HG02798 (cell line): ENCODE results near the gene TRIP4.
"Not testable (repeated sequence)": the region's sequence is repeated elsewhere in the genome, so short reads cannot be mapped to it uniquely, and the experiment has no call there.

ENCODE experiments used
- ATAC-seq: cut with Tn5 transposase; IDR thresholded peaks from one replicate; pipeline ENCODE4 v1.9.1; 2021; ENCODE audit warnings: mild to moderate bottlenecking; ENCODE audit not compliant: unreplicated experiment, poor library complexity

Gene TRIP4

DNA sequence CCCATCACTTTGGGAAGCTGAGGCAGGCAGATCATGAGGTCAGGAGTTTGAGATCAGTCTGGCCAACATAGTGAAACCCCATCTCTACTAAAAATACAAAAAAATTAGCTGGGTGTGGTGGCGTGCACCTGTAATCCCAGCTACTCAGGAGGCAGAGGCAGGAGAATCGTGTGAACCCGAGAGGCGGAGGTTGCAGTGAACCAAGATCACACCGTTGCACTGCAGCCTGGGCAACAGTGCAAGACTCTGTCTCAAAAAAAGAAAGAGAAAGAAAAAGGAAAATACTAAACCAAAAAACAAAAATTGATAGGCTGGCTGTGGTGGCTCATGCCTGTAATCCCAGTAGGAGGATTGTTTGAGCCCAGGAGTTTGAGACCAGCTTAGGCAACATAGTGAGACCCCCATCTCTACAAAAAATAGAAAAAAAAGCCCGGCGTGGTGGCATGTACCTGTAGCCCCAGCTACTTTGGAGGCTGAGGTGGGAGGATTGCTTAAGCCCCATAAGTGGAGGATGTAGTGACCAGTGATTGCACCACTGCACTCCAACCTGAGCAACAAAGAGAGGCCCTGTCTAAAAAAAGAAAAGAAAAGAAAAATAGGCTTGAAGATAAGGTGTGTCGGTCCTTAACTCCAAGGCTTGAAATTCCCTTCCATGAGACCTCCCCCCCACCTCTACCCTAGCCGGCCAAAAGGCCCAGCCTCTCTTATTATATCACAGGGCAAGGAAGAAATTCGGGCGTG lies 7.3 kb upstream of the TRIP4 start:
- not testable (repeated sequence) for ATAC-seq

GRCh38 chr15:64381000-64381751 lies 6.5 kb upstream of the TRIP4 start, which contains the start of gene PCLAF:
TSS of gene PCLAF (minus strand) at chr15:64381441. CDS start at chr15:64381371, 70 bp downstream.
- ATAC-seq = peak; percentile 99

- no peak for ATAC-seq
Observed at GRCh38 chr15:64383760-64384159, 3.9 kb upstream of the TRIP4 start.

GRCh38 chr15:64386291-64386690 lies 1.3 kb upstream of the TRIP4 start:
- no peak for ATAC-seq

- ATAC-seq = no peak
Observed at GRCh38 chr15:64389036-64389435, 1.4 kb downstream of the TRIP4 start.

DNA sequence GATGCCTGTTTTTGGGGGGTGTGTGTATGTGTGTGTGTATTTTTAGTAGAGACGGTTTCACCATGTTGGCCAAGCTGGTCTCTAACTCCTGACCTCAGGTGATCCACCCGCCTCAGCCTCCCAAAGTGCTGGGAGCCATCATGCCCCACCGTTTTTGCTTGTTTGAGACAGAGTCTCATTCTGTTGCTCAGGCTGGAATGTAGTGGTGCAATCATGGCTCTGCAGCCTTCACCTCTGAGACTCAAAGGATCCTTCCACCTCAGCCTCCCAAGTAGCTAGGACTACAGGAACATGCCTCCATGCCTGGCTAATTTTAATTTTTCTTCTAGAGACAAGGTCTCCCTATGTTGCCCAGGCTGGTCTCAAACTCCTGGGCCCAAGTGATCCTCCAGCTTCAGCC lies 4.8 kb downstream of the TRIP4 start:
- not testable (repeated sequence) for ATAC-seq

DNA sequence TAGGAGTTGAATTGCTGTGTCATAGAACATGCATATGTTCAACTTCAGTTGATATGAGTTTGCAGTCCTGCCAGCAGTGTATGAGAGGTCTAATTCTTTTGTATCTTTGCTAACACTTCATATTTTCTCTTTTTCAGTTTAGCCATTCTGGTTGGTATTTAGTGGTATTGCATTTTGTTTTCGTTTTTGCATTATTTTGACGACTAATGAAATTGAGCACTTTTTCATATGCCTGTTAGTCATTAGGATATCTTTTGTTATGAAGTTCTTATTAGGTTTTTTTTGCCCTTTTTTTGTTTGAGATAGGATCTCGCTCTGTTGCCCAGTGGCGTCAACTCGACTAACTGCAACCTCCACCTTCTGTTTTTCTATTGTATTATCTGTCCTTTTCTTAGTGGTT lies 9.2 kb downstream of the TRIP4 start:
- no peak for ATAC-seq

DNA sequence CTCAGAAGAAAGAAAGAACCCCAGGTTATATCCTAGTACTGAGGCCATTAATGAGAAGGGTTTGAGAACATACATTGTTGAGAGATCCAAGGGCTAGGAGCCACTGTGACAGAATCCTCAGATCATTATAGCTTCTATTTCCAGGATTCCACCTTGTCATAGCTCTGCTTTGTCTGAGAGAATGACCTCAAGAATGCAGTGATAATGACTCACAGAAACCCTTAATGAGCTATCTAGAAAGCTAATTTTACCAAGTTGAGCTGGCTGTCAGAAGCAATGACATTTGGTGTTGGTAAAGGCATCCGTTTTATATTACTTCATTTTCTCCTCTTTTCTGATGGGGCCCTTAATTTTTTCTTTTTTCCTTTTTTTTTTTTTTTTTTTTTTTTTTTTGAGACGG lies 10.9 kb downstream of the TRIP4 start:
- ATAC-seq = no peak

- ATAC-seq = no peak
Observed at GRCh38 chr15:64400583-64400982, 12.9 kb downstream of the TRIP4 start.

DNA sequence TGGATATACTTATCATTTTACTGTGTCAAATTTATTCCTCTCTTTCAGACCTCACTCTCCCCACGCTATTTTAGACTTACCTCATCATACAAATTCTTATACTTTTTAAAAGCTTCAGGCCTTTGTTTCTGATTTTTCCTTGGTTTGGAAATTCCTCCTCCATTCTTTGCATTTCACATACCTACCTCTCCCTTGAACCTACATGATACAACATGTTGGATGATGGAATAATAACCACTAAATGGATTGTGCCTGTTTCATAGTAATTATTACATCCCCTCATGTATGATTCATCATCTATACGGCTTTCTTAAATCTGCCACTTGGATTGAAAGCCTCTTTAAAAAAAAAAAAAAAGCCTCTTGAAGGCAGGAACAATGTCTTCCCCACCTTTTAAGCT lies 24.6 kb downstream of the TRIP4 start:
- no peak for ATAC-seq

- ATAC-seq = no peak
Observed at GRCh38 chr15:64422697-64423096, 35.1 kb downstream of the TRIP4 start.

- ATAC-seq = no peak
Observed at GRCh38 chr15:64423970-64424369, 36.3 kb downstream of the TRIP4 start.

GRCh38 chr15:64425221-64425620 lies 37.6 kb downstream of the TRIP4 start:
- ATAC-seq = no peak

DNA sequence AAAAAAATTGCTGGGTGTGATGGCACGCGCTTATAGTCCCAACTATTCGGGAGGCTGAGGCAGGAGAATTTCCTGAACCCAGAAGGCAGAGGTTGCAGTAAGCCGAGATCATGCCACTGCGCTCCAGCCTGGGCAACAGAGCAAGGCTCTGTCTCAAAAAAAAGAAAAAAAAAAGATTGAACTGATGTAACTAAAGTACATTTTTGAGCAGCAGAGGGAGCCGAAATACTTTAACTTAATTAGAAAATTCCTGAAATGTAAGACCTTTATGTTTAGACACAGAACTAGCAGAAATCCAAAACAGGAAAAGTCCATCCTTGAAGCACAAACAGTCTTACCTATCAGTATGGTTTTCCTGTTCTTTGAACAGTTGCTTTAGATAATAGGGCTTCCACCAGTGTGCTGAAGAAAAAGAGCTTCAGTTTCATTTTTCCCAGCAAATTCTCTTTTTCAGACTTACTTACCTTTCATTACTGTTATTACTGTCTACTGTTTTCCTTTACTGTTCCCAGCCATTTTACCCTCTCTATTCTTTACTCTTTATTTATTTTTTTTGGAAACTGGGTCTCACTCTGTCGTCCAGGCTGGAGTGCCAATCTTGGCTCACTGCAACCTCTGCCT lies 39.3 kb downstream of the TRIP4 start:
- ATAC-seq = no peak

- no peak for ATAC-seq
Observed at GRCh38 chr15:64429448-64429847, 41.8 kb downstream of the TRIP4 start.

GRCh38 chr15:64430000-64430735 lies 42.5 kb downstream of the TRIP4 start:
- ATAC-seq = no peak

DNA sequence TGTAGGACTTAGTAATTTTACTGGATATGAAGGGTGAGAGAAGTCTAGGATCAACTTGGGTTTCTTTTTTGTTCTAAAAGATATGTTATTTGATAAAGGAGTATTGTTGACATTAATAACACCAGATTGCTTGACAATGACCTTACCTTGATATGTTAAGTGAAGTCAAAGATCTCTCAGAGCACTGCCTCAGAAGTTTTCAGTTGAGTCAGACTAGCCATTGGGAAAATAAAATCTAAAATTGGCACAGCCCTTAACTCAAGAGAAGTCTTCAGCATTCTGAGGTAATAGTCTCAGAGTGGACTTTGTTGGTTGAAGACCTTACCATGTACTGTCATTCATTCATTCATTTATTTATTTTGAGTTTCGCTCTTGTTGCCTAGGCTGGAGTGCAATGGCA lies 50.3 kb downstream of the TRIP4 start:
- no peak for ATAC-seq

GRCh38 chr15:64438653-64439447 lies 51.2 kb downstream of the TRIP4 start:
- no peak for ATAC-seq

DNA sequence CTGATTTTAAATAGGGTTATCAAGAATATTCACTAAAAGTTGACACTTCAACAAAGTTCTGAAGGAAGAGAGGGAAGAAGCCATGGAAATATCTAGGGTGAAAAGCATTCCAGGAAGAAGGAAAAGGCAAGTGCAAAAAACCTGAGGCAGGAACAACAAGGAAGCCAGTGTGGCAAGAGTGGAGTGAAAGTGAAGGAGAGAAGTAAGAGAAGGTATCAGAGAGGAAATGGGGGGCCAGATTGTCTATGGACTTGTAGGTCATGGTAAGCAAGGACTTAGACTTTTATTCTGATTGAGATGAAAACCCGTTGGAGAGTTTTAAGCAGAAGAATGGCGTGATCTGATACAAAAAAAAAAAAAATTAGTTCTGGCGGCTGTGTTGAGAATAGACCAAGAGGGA lies 54.2 kb downstream of the TRIP4 start:
- ATAC-seq = no peak

- no peak for ATAC-seq
Observed at GRCh38 chr15:64443016-64443415, 55.4 kb downstream of the TRIP4 start.
